Measurements from ENCODE around the gene SYPL2. TPM values are rescaled to one million over a fixed set of nuclear protein-coding genes. Genes with fewer than 3 reads are reported as not detected.
A peak's percentile ranks its signal among the peaks of the same experiment; 100 is the strongest.

Gene SYPL2
- total and polyA plus RNA-seq, 2 of the 8 experiments (the other 6 are each of a cell fraction or from before 2014, with no cell fraction given): 1.5 TPM

- Histone ChIP-seq H2BK120ac (replicated peaks; ENCODE audit: low read depth, low read length) (no peak overlapping the region), H3K4ac (replicated peaks; ENCODE audit: insufficient read length, low read depth, low read length) (no peak overlapping the region), H3K79me2 (ENCODE audit: control insufficient read depth in 1 of 2, insufficient read depth in 2 of 2, low read length in 2 of 2) (no peaks in the 10 kb centered on the region), H3K18ac (ENCODE audit: extremely low read depth, low read length) (0 out of 2 replicates have a peak overlapping the region, but pooled peaks have one; percentile 15), H3K14ac (ENCODE audit: insufficient read length) (no peak overlapping the region), H2BK20ac (ENCODE audit: low read length) (peak overlapping the region; percentile 34; the same call in 1 of the 2 replicates), H2AFZ (ENCODE audit: low read length) (0 out of 2 replicates have a peak overlapping the region, but pooled peaks have one; percentile 56), H2BK15ac (ENCODE audit: low read length) (peak overlapping the region; percentile 97; the same call in 1 of the 2 replicates), H3K79me1 (ENCODE audit: low read depth, low read length) (no peaks in the 10 kb centered on the region), H3K27me3 (replicated peaks in 1 of 4; ENCODE audit: control insufficient read depth in 3 of 4, extremely low read depth in 1 of 4, insufficient read depth in 3 of 4, low read length in 3 of 4) (no peaks in the 10 kb centered on the region), H2BK12ac (ENCODE audit: low read depth, low read length) (no peak overlapping the region), H3K23ac (ENCODE audit: insufficient read length) (no peak overlapping the region), H4K5ac (ENCODE audit: insufficient read length, low read depth, low read length) (no peak overlapping the region), H2BK5ac (ENCODE audit: low read depth, low read length) (no peak overlapping the region), H3K36me3 (ENCODE audit: control insufficient read depth in 2 of 4, insufficient read depth in 4 of 4, low read length in 3 of 4) (no peaks in the 10 kb centered on the region), H3K56ac (replicated peaks; ENCODE audit: insufficient read length, low read depth, low read length) (no peak overlapping the region), H3K4me1 (replicated peaks in 1 of 4; ENCODE audit: control insufficient read depth in 3 of 4, insufficient read depth in 4 of 4, low read length in 3 of 4) (peaks cover 0 to 3% (median 1%) of the 10 kb centered on the region in 4 experiments; a peak in 4 of 7 replicates), H4K8ac (ENCODE audit: extremely low read depth, insufficient read depth, low read length) (no peak overlapping the region), H3K4me3 (ENCODE audit: extremely low read depth in 1 of 4, insufficient read depth in 2 of 4, low read depth in 3 of 4, low read length in 4 of 4) (no peak overlapping the region), H4K20me1 (replicated peaks in 1 of 2; ENCODE audit: control insufficient read depth in 1 of 2, insufficient read depth in 2 of 2, low read length in 2 of 2) (no peaks in the 10 kb centered on the region), H3K4me2 (ENCODE audit: insufficient read depth in 1 of 2, low read depth in 2 of 2, low read length in 2 of 2) (no peak overlapping the region), H3K9ac (replicated peaks in 1 of 4; ENCODE audit: extremely low read depth in 1 of 4, low read depth in 3 of 4, low read length in 3 of 4) (no peak overlapping the region), H3K27ac (ENCODE audit: low read depth, low read length) (no peak overlapping the region), H3K9me3 (ENCODE audit: insufficient read depth in 2 of 2, low read depth in 1 of 2, low read length in 1 of 2) (no peaks in the 10 kb centered on the region), H3K23me2 (ENCODE audit: low read depth, low read length) (no peaks in the 10 kb centered on the region; the same call in 1 of the 2 replicates), H4K91ac (replicated peaks; ENCODE audit: insufficient read length, low read length) (no peak overlapping the region), H2AK5ac (ENCODE audit: low read depth, low read length) (no peak overlapping the region)
- ChIA-PET CTCF (ENCODE audit: partially characterized antibody) (interaction anchor here (0.7 to 26.3 kb wide), 12 partner anchors 8 to 557 kb away, joined by 3 to 1755 read pairs (median 6); partner anchors contain the start of genes AMIGO1, ATXN7L2, CYB561D1 and GPR61), POLR2A (ENCODE audit: partially characterized antibody) (interaction anchor here (0.8 to 2.8 kb wide), 9 partner anchors 13 to 105 kb away, joined by 3 to 18 read pairs (median 7); partner anchors contain the start of genes AMIGO1, CYB561D1, GNAI3 and PSMA5)
- FAIRE-seq (no peak), DNase-seq (ENCODE audit: low read depth in 1 of 2, low spot score in 2 of 2) (no peak)
- TF ChIP-seq JUN (IDR thresholded peaks at IDR 0.05; ENCODE audit: low read depth, low read length): no peak
- TF ChIP-seq ZNF274 (IDR thresholded peaks at IDR 0.05; ENCODE audit: borderline replicate concordance, extremely low read depth, low read length): no peak
- TF ChIP-seq USF2 (IDR thresholded peaks at IDR 0.05; ENCODE audit: low read length): no peak
- TF ChIP-seq CREB1 (IDR thresholded peaks at IDR 0.05): no peak
- no peak for TF ChIP-seq SP2 (IDR thresholded peaks at IDR 0.05; ENCODE audit: low read length)
- WGBS, 2 experiments (ENCODE audit: extremely low coverage in 1 of 2, insufficient coverage in 1 of 2, insufficient read length in 1 of 2, insufficient replicate concordance in 2 of 2, low coverage in 1 of 2, low lambda C conversion rate in 2 of 2, missing lambda C conversion rate in 1 of 2): 87% methylated on average over 13 of the region's 13 CpGs; no CpG with 5 or more reads in 1 of the 2 experiments
Measured at GRCh38 chr1:109530457-109531087, 64.2 kb downstream of the SYPL2 start.
